ENCODE data around the gene NSMCE1. TPM values are rescaled to one million over a fixed set of nuclear protein-coding genes. Genes with fewer than 3 reads are reported as not detected.
A peak's percentile ranks its signal among the peaks of the same experiment; 100 is the strongest.

The NSMCE1 gene
- total and polyA plus RNA-seq, 2 donors (not counting 1 experiment from before 2014, with no cell fraction given) = 29.0 to 61.9 TPM

- Histone ChIP-seq H3K9me3 (ENCODE audit: control extremely low read depth in 1 of 3, control insufficient read depth in 2 of 3, insufficient read depth in 1 of 3, low read length in 2 of 3) (peaks cover 0 to 7% (median 0%) of the 10 kb centered on the region in 3 donors), H3K27ac (ENCODE audit: low read length in 2 of 2) (no peak overlapping the region), H3K36me3 (replicated peaks in 1 of 2; ENCODE audit: control extremely low read depth in 1 of 2, control insufficient read depth in 1 of 2, extremely low read depth in 1 of 2, insufficient read depth in 2 of 2, low read length in 1 of 2) (peaks cover 4 to 20% of the 10 kb centered on the region in 2 experiments), H3K4me1 (ENCODE audit: control insufficient read depth in 2 of 2, insufficient read depth in 2 of 2, low read length in 2 of 2) (peaks cover 24 to 31% of the 10 kb centered on the region in 2 donors), H4K20me1 (ENCODE audit: control insufficient read depth, insufficient read depth, low read length, poor library complexity, severe bottlenecking) (no peaks in the 10 kb centered on the region), H2AFZ (ENCODE audit: insufficient read depth, low read depth, low read length, poor library complexity, severe bottlenecking) (no peak overlapping the region), H3K79me2 (ENCODE audit: control insufficient read depth, insufficient read depth, low read length) (peaks cover 68% of the 10 kb centered on the region), H3K4me3 (ENCODE audit: control extremely low read depth in 1 of 5, extremely low read depth in 1 of 5, insufficient read depth in 1 of 5, low read depth in 2 of 5, low read length in 4 of 5) (no peak overlapping the region), H3K27me3 (replicated peaks in 1 of 4; ENCODE audit: control extremely low read depth in 1 of 4, control insufficient read depth in 3 of 4, insufficient read depth in 4 of 4, low read length in 3 of 4) (no peaks in the 10 kb centered on the region), H3K9ac (ENCODE audit: low read length) (no peak overlapping the region), H3K4me2 (replicated peaks; ENCODE audit: low read depth, low read length, poor library complexity, severe bottlenecking) (no peak overlapping the region)
- 100% methylated on average over 2 of the region's 6 CpGs for WGBS (ENCODE audit: insufficient coverage)
- TF ChIP-seq, protein P1, sequence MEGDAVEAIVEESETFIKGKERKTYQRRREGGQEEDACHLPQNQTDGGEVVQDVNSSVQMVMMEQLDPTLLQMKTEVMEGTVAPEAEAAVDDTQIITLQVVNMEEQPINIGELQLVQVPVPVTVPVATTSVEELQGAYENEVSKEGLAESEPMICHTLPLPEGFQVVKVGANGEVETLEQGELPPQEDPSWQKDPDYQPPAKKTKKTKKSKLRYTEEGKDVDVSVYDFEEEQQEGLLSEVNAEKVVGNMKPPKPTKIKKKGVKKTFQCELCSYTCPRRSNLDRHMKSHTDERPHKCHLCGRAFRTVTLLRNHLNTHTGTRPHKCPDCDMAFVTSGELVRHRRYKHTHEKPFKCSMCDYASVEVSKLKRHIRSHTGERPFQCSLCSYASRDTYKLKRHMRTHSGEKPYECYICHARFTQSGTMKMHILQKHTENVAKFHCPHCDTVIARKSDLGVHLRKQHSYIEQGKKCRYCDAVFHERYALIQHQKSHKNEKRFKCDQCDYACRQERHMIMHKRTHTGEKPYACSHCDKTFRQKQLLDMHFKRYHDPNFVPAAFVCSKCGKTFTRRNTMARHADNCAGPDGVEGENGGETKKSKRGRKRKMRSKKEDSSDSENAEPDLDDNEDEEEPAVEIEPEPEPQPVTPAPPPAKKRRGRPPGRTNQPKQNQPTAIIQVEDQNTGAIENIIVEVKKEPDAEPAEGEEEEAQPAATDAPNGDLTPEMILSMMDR (IDR thresholded peaks at IDR 0.05) = no peak
- no peak for TF ChIP-seq EZH2 (IDR thresholded peaks at IDR 0.05; ENCODE audit: borderline replicate concordance, insufficient read depth, low read depth, low read length, poor library complexity, severe bottlenecking)
- CTCF ChIA-PET = interaction anchor here (0.6 to 4.6 kb wide), 2 partner anchors 17 to 23 kb away, joined by 3 to 18 read pairs; no protein-coding TSS in a partner anchor
- ATAC-seq (ENCODE audit: low read depth) (no peak), DNase-seq (no peak)
- H3K27ac Mint-ChIP-seq = peak overlapping the region; percentile 37
- POLR2A ChIA-PET = no interaction called here
- H3K9me3 Mint-ChIP-seq (ENCODE audit: insufficient read depth) = peaks cover 2% of the 10 kb centered on the region
- no peaks in the 10 kb centered on the region for H3K27me3 Mint-ChIP-seq
- intact Hi-C loops (cut with micrococcal nuclease) = no loop called here
- no peak overlapping the region for H3K4me3 Mint-ChIP-seq
- peaks cover 45% of the 10 kb centered on the region for H3K4me1 Mint-ChIP-seq
Measured at GRCh38 chr16:27252206-27252585, 16.4 kb downstream of the NSMCE1 start.

- no peak for DNase-seq
- ATAC-seq (ENCODE audit: low read depth) = no peak
Measured at GRCh38 chr16:27251541-27252205, 16.9 kb downstream of the NSMCE1 start.

More at GRCh38 chr16:27251541-27252205, 16.9 kb downstream of the NSMCE1 start:
- H3K4me3 Mint-ChIP-seq = no peak overlapping the region
- peaks cover 50% of the 10 kb centered on the region for H3K4me1 Mint-ChIP-seq
- Histone ChIP-seq H3K9ac (ENCODE audit: low read length) (no peak overlapping the region), H3K27ac (ENCODE audit: low read length in 2 of 2) (no peak overlapping the region), H3K9me3 (ENCODE audit: control extremely low read depth in 1 of 3, control insufficient read depth in 2 of 3, insufficient read depth in 1 of 3, low read length in 2 of 3) (peaks cover 0 to 7% (median 0%) of the 10 kb centered on the region in 3 donors), H3K4me1 (ENCODE audit: control insufficient read depth in 2 of 2, insufficient read depth in 2 of 2, low read length in 2 of 2) (peaks cover 29 to 36% of the 10 kb centered on the region in 2 donors), H3K4me3 (ENCODE audit: control extremely low read depth in 1 of 5, extremely low read depth in 1 of 5, insufficient read depth in 1 of 5, low read depth in 2 of 5, low read length in 4 of 5) (no peak overlapping the region), H3K36me3 (replicated peaks in 1 of 2; ENCODE audit: control extremely low read depth in 1 of 2, control insufficient read depth in 1 of 2, extremely low read depth in 1 of 2, insufficient read depth in 2 of 2, low read length in 1 of 2) (peaks cover 2 to 14% of the 10 kb centered on the region in 2 experiments), H2AFZ (ENCODE audit: insufficient read depth, low read depth, low read length, poor library complexity, severe bottlenecking) (no peak overlapping the region), H3K79me2 (ENCODE audit: control insufficient read depth, insufficient read depth, low read length) (peaks cover 68% of the 10 kb centered on the region), H3K27me3 (replicated peaks in 1 of 4; ENCODE audit: control extremely low read depth in 1 of 4, control insufficient read depth in 3 of 4, insufficient read depth in 4 of 4, low read length in 3 of 4) (no peaks in the 10 kb centered on the region), H3K4me2 (replicated peaks; ENCODE audit: low read depth, low read length, poor library complexity, severe bottlenecking) (no peak overlapping the region), H4K20me1 (ENCODE audit: control insufficient read depth, insufficient read depth, low read length, poor library complexity, severe bottlenecking) (no peaks in the 10 kb centered on the region)
- no peaks in the 10 kb centered on the region for H3K27me3 Mint-ChIP-seq
- ChIA-PET CTCF (interaction anchor here (0.6 to 4.6 kb wide), 4 partner anchors 10 to 173 kb away, joined by 3 to 18 read pairs (median 4); no protein-coding TSS in a partner anchor), POLR2A (interaction anchor here (1.0 kb wide), 1 partner anchor 13 kb away, joined by 4 read pairs; no protein-coding TSS in a partner anchor)
- intact Hi-C loops (cut with micrococcal nuclease) = no loop called here
- peaks cover 2% of the 10 kb centered on the region for H3K9me3 Mint-ChIP-seq (ENCODE audit: insufficient read depth)
- peak overlapping the region; percentile 70 for H3K27ac Mint-ChIP-seq
- TF ChIP-seq, protein P1 (IDR thresholded peaks at IDR 0.05) = no peak
- no peak for TF ChIP-seq EZH2 (IDR thresholded peaks at IDR 0.05; ENCODE audit: borderline replicate concordance, insufficient read depth, low read depth, low read length, poor library complexity, severe bottlenecking)
- WGBS (ENCODE audit: insufficient coverage) = 90% methylated on average over 5 of the region's 8 CpGs

Data from B cell (primary cell).